HepG2 (cell line): ENCODE results near the gene FAM229A. TPM values are rescaled to one million over a fixed set of nuclear protein-coding genes. Genes with fewer than 3 reads are reported as not detected.

ENCODE experiments used
- BHLHE40 ChIP-seq: IDR thresholded peaks from 2 replicates; pipeline ENCODE4 v1.6.1; 2011; ENCODE audit warnings: low read length, improper control_type of control experiment
- DR1 ChIP-seq: sonication (generic); formaldehyde crosslinking; IDR thresholded peaks from 2 replicates; pipeline ENCODE4 v1.8.0; 2021; ENCODE audit warnings: mild to moderate bottlenecking, missing genetic modification reagents, inconsistent platforms
- ETS1 ChIP-seq: sonication (generic); formaldehyde crosslinking; IDR thresholded peaks from 2 replicates; pipeline ENCODE4 v1.4.0; 2020; ENCODE audit warnings: missing genetic modification reagents
- FOSL1 ChIP-seq: sonication (generic); formaldehyde crosslinking; IDR thresholded peaks from 2 replicates; pipeline ENCODE4 v1.9.0; 2021; ENCODE audit warnings: missing genetic modification reagents, borderline replicate concordance
- KDM6A ChIP-seq: IDR thresholded peaks from 2 replicates; pipeline ENCODE4 v1.6.1; 2016; ENCODE audit warnings: low read depth
- MZF1 ChIP-seq: sonication (generic); formaldehyde crosslinking; IDR thresholded peaks from 2 replicates; pipeline ENCODE4 v1.8.1; 2023; ENCODE audit warnings: mild to moderate bottlenecking, missing genetic modification reagents, borderline replicate concordance
- PPARG ChIP-seq: conservative IDR thresholded peaks from 2 replicates; pipeline ENCODE4 v1.6.1; 2016; ENCODE audit warnings: missing biosample characterization, missing genetic modification reagents
- PTBP1 ChIP-seq: fragments of 200-400 bp; formaldehyde crosslinking; IDR thresholded peaks from 2 replicates; pipeline ENCODE4 v1.6.1; 2018; ENCODE audit warnings: low read length, low read depth; ENCODE audit not compliant: poor library complexity, severe bottlenecking
- RCOR2 ChIP-seq: IDR thresholded peaks from 2 replicates; pipeline ENCODE4 v1.6.1; 2016; ENCODE audit warnings: missing biosample characterization, missing genetic modification reagents
- RORA ChIP-seq: sonication (generic); formaldehyde crosslinking; IDR thresholded peaks from 2 replicates; pipeline ENCODE4 v1.5.0; 2020; ENCODE audit warnings: mild to moderate bottlenecking, missing genetic modification reagents, moderate library complexity
- SRSF1 ChIP-seq: fragments of 200-400 bp; formaldehyde crosslinking; optimal IDR thresholded peaks from 2 replicates; pipeline ENCODE3; 2017; ENCODE audit warnings: mild to moderate bottlenecking, low read depth, low read length, moderate library complexity
- STAT5B ChIP-seq: sonication (generic); formaldehyde crosslinking; IDR thresholded peaks from 2 replicates; pipeline ENCODE4 v1.4.0; 2020; ENCODE audit warnings: missing genetic modification reagents
- ZBTB14 ChIP-seq: sonication (generic); formaldehyde crosslinking; IDR thresholded peaks from 2 replicates; pipeline ENCODE4 v1.4.0; 2020; ENCODE audit warnings: missing genetic modification reagents
- ZFP1 ChIP-seq: IDR thresholded peaks from 2 replicates; pipeline ENCODE4 v1.6.1; 2016
- ZMAT3 ChIP-seq: sonication (generic); formaldehyde crosslinking; conservative IDR thresholded peaks from 2 replicates; pipeline ENCODE4 v1.7.0; 2021; ENCODE audit warnings: missing genetic modification reagents
- ZNF251 ChIP-seq: sonication (generic); formaldehyde crosslinking; IDR thresholded peaks from 2 replicates; pipeline ENCODE4 v1.9.0; 2021; ENCODE audit warnings: mild to moderate bottlenecking, missing genetic modification reagents
- ZNF263 ChIP-seq: sonication (generic); formaldehyde crosslinking; IDR thresholded peaks from 2 replicates; pipeline ENCODE4 v1.4.0; 2020; ENCODE audit warnings: missing genetic modification reagents
- ZNF280D ChIP-seq: sonication (generic); formaldehyde crosslinking; IDR thresholded peaks from 2 replicates; pipeline ENCODE4 v1.5.1; 2020; ENCODE audit warnings: mild to moderate bottlenecking, missing genetic modification reagents
- ZNF530 ChIP-seq: sonication (generic); formaldehyde crosslinking; IDR thresholded peaks from 2 replicates; pipeline ENCODE4 v1.5.0; 2020; ENCODE audit warnings: low read depth, mild to moderate bottlenecking, missing genetic modification reagents
- ZNF674 ChIP-seq: sonication (generic); formaldehyde crosslinking; IDR thresholded peaks from 2 replicates; pipeline ENCODE4 v1.5.0; 2020; ENCODE audit warnings: low read depth, mild to moderate bottlenecking, missing genetic modification reagents
- polyA plus RNA-seq, 8 experiments: library from polyadenylated mRNA; depleted of rRNA in 3 of 8; stranded (reverse) in 7 of 8; unstranded in 1 of 8; fragments of >200 nt; fragmentation: Illumina TruSeq in 4 of 8; extraction: Trizol in 4 of 8; gene quantifications; 2 replicates each; pipeline versions ENCODE4 v1.2.1 to v1.2.3, GENCODE V29; 2011 to 2016; ENCODE audit warnings: low read depth in 4 of 8, missing spikeins in 1 of 8, mixed read lengths in 1 of 8; ENCODE audit not compliant: insufficient read depth in 1 of 8
- total RNA-seq, 5 experiments: library from RNA; depleted of rRNA; stranded (reverse); fragments of >200 nt; fragmentation: Illumina TruSeq; extraction: Trizol; gene quantifications; 2 replicates each; pipeline ENCODE4 v1.2.3, GENCODE V29; 2016; ENCODE audit warnings: low read depth in 1 of 5
- TF ChIP-seq, protein P1 (sequence below): sonication (generic); formaldehyde crosslinking; IDR thresholded peaks from 2 replicates; pipeline ENCODE4 v1.5.0; 2020; ENCODE audit warnings: missing genetic modification reagents
- TF ChIP-seq, protein P2 (sequence below): IDR thresholded peaks from 2 replicates; pipeline ENCODE4 v1.6.1; 2016; ENCODE audit warnings: missing compliant biosample characterization, missing genetic modification reagents, borderline replicate concordance
- TF ChIP-seq, protein P3 (sequence below): sonication (generic); formaldehyde crosslinking; IDR thresholded peaks from 2 replicates; pipeline ENCODE4 v1.5.1; 2020; ENCODE audit warnings: missing genetic modification reagents, mild to moderate bottlenecking, borderline replicate concordance

Gene FAM229A
- total and polyA plus RNA-seq, 2 of the 13 experiments (the other 11 are each of a cell fraction or from before 2014, with no cell fraction given), result 3.2 to 17.6 TPM

GRCh38 chr1:32393832-32394140, 31.5 kb upstream of the FAM229A start (continued):
- TF ChIP-seq, protein P1, sequence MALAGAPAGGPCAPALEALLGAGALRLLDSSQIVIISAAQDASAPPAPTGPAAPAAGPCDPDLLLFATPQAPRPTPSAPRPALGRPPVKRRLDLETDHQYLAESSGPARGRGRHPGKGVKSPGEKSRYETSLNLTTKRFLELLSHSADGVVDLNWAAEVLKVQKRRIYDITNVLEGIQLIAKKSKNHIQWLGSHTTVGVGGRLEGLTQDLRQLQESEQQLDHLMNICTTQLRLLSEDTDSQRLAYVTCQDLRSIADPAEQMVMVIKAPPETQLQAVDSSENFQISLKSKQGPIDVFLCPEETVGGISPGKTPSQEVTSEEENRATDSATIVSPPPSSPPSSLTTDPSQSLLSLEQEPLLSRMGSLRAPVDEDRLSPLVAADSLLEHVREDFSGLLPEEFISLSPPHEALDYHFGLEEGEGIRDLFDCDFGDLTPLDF (CRISPR knock-in tag), result no peak
- no peak for TF ChIP-seq STAT5B (CRISPR knock-in tag)
- TF ChIP-seq ZNF251 (CRISPR knock-in tag), result no peak
- TF ChIP-seq ZNF674 (CRISPR knock-in tag), result no peak
- TF ChIP-seq PTBP1, result no peak
- no peak for TF ChIP-seq ZNF280D
- no peak for TF ChIP-seq ZBTB14 (CRISPR knock-in tag)
- no peak for TF ChIP-seq PPARG
- TF ChIP-seq, protein P2, sequence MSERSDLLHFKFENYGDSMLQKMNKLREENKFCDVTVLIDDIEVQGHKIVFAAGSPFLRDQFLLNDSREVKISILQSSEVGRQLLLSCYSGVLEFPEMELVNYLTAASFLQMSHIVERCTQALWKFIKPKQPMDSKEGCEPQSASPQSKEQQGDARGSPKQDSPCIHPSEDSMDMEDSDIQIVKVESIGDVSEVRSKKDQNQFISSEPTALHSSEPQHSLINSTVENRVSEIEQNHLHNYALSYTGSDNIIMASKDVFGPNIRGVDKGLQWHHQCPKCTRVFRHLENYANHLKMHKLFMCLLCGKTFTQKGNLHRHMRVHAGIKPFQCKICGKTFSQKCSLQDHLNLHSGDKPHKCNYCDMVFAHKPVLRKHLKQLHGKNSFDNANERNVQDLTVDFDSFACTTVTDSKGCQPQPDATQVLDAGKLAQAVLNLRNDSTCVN (CRISPR knock-in tag), result no peak
- no peak for TF ChIP-seq DR1 (CRISPR knock-in tag)
- no peak for TF ChIP-seq FOSL1 (CRISPR knock-in tag)
- TF ChIP-seq, protein P3, sequence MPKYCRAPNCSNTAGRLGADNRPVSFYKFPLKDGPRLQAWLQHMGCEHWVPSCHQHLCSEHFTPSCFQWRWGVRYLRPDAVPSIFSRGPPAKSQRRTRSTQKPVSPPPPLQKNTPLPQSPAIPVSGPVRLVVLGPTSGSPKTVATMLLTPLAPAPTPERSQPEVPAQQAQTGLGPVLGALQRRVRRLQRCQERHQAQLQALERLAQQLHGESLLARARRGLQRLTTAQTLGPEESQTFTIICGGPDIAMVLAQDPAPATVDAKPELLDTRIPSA (CRISPR knock-in tag), result no peak
- no peak for TF ChIP-seq BHLHE40
- no peak for TF ChIP-seq ETS1 (CRISPR knock-in tag)
- no peak for TF ChIP-seq ZMAT3 (CRISPR knock-in tag)
- TF ChIP-seq ZFP1, result no peak
- TF ChIP-seq RORA (CRISPR knock-in tag), result no peak
- TF ChIP-seq KDM6A, result no peak
- no peak for TF ChIP-seq SRSF1
- TF ChIP-seq RCOR2 (CRISPR knock-in tag), result no peak
- TF ChIP-seq ZNF530 (CRISPR knock-in tag), result no peak
- TF ChIP-seq ZNF263 (CRISPR knock-in tag), result no peak
- TF ChIP-seq MZF1 (CRISPR knock-in tag), result no peak
